Activated CD4-positive, alpha-beta memory T cell treated with anti-CD3 and anti-CD28 coated beads for 36 hours (primary cell): Measurements from ENCODE around the gene PASK. TPM values are rescaled to one million over a fixed set of nuclear protein-coding genes. Genes with fewer than 3 reads are reported as not detected.

Source experiments
- CTCF ChIA-PET: fragments of 350-600 bp; sonication (Branson Sonifier 250); formaldehyde crosslinking; loops from one replicate; lab custom pipeline; 2021; ENCODE audit warnings: antibody characterized with exemption, inconsistent platforms; lab: Charles Lee
- POLR2A ChIA-PET: fragments of 350-600 bp; sonication (Branson Sonifier 250); formaldehyde crosslinking; loops from one replicate; lab custom pipeline; 2021; ENCODE audit warnings: antibody characterized with exemption; lab: Charles Lee
- DNase-seq: peaks from one replicate; pipeline ENCODE4 v3.0.0-alpha.2; 2020
- H3K27ac Mint-ChIP-seq: one replicate; pipeline ENCODE4 v1.8.0; 2021; ENCODE audit warnings: mixed read lengths
- H3K27me3 Mint-ChIP-seq: one replicate; pipeline ENCODE4 v1.8.0; 2021; ENCODE audit warnings: mixed read lengths
- H3K36me3 Mint-ChIP-seq: one replicate; pipeline ENCODE4 v1.8.0; 2021; ENCODE audit warnings: mixed read lengths
- H3K4me1 Mint-ChIP-seq: one replicate; pipeline ENCODE4 v1.8.0; 2021; ENCODE audit warnings: low read depth, mixed read lengths
- H3K4me3 Mint-ChIP-seq: one replicate; pipeline ENCODE4 v1.8.0; 2021; ENCODE audit warnings: mild to moderate bottlenecking, mixed read lengths
- H3K9me3 Mint-ChIP-seq: one replicate; pipeline ENCODE4 v1.8.0; 2021; ENCODE audit warnings: mixed read lengths
- intact Hi-C: fragments of 100-400 bp; cut with micrococcal nuclease; formaldehyde crosslinking; loops from one replicate; pipeline ENCODE4 v1.15.1; 2023
- total RNA-seq, 2 experiments: library from RNA; stranded (reverse); gene quantifications; one replicate each; pipeline ENCODE4 v1.2.3, GENCODE V29; 2021

PASK gene
- total RNA-seq, 2 experiments from 2014 or later: 86.1 to 100 TPM

DNA sequence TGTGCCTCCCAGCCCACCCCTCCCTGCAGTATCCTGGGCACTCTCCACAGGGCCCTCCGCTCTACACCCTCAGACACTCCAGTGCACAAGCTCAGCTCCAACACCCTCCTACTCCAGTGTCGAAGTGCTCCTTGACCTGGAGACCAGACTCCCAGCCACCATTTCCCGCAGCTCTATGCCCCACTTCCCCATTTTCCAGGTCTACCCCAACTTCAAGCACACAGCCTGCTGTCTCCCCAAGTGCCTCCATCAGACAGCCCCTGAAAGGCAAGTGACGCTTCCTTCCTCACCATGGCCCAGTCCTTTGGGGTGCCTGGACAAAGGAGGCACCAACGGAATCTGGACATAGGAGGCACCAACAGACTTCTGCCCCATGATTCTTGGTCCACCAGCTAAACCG is 7.2 kb downstream of the PASK start:
- POLR2A ChIA-PET: no interaction called here
- H3K4me3 Mint-ChIP-seq: no peak overlapping the region

DNA sequence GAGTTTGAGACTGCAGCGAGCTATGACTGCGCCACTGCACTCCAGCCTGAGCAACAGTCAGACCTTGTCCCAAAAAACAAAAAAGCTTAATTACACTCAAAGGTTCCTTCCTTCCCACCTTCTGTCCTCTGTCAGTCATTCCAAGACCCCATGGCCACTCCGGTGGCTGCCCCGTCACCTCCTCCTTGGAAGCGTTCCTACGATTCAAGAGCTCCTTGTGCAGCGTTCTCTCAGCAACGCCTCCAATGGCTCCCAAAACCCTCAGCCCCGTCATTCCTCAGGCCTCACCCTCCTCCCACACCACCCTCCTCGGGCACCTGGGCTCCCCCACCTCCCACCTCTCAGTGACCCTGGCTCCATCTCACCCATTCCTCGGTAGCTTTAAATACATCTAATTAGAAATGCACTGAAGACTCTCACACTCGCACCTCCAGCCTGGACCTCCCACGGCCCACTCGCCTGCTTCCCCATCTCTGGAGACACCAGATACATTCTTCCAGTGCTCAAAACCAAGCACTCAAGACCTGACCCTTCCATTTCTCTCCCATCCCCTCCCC is 8.0 kb downstream of the PASK start:
- POLR2A ChIA-PET: no interaction called here
- no peak for DNase-seq
- peaks cover 2% of the 10 kb centered on the region for H3K4me1 Mint-ChIP-seq
- CTCF ChIA-PET: no interaction called here
- H3K36me3 Mint-ChIP-seq: peaks cover 33% of the 10 kb centered on the region
- H3K4me3 Mint-ChIP-seq: no peak overlapping the region
- no peaks in the 10 kb centered on the region for H3K9me3 Mint-ChIP-seq
- no peaks in the 10 kb centered on the region for H3K27me3 Mint-ChIP-seq
- intact Hi-C loops: no loop called here
- no peak overlapping the region for H3K27ac Mint-ChIP-seq

More for the DNA sequence above, 7.2 kb downstream of the PASK start:
- H3K36me3 Mint-ChIP-seq: peaks cover 28% of the 10 kb centered on the region
- no peak for DNase-seq
- no peaks in the 10 kb centered on the region for H3K9me3 Mint-ChIP-seq
- peaks cover 9% of the 10 kb centered on the region for H3K4me1 Mint-ChIP-seq
- CTCF ChIA-PET: no interaction called here
- no peak overlapping the region for H3K27ac Mint-ChIP-seq
- no peaks in the 10 kb centered on the region for H3K27me3 Mint-ChIP-seq
- intact Hi-C loops: no loop called here

- intact Hi-C loops: no loop called here
- H3K27me3 Mint-ChIP-seq: no peaks in the 10 kb centered on the region
- CTCF ChIA-PET: no interaction called here
- no peak for DNase-seq
- H3K9me3 Mint-ChIP-seq: no peaks in the 10 kb centered on the region
- POLR2A ChIA-PET: no interaction called here
- H3K27ac Mint-ChIP-seq: no peak overlapping the region
- H3K4me3 Mint-ChIP-seq: no peak overlapping the region
- peaks cover 39% of the 10 kb centered on the region for H3K36me3 Mint-ChIP-seq
- no peaks in the 10 kb centered on the region for H3K4me1 Mint-ChIP-seq
Measured at GRCh38 chr2:241140445-241140840, 8.8 kb downstream of the PASK start.

- Mint-ChIP-seq H3K27ac (no peak overlapping the region), H3K4me3 (no peak overlapping the region), H3K36me3 (peaks cover 39% of the 10 kb centered on the region), H3K9me3 (no peaks in the 10 kb centered on the region), H3K27me3 (no peaks in the 10 kb centered on the region), H3K4me1 (no peaks in the 10 kb centered on the region)
- no peak for DNase-seq
- POLR2A ChIA-PET: interaction anchor here (1.1 kb wide), 1 partner anchor 13 kb away, joined by 3 read pairs; no protein-coding TSS in a partner anchor
- intact Hi-C loops: no loop called here
- CTCF ChIA-PET: no interaction called here
Measured at GRCh38 chr2:241139531-241140444, 9.5 kb downstream of the PASK start.

DNA sequence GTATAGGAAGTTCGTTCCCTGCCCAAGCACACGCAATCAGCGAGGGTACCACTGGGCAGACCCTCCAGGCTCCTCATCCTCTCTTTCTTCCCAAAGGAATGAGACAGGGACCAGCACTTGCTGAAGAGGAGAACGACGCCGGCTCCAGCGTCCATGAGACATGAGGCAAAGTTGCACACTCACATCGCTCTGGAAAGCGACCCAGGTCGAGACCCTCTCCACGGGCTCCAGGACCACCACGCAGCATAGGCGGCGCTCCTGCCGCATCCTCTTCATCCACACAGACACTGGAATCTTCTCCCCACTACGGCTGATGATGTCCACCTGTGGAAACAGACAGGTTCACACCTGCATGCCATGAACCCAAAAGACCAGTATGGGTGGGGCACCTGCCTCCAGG is 10.8 kb downstream of the PASK start:
- H3K4me1 Mint-ChIP-seq: no peaks in the 10 kb centered on the region
- ChIA-PET CTCF (no interaction called here), POLR2A (interaction anchor here (1.0 kb wide), 1 partner anchor 11 kb away, joined by 3 read pairs; the partner anchor contains the start of gene PASK)
- peaks cover 41% of the 10 kb centered on the region for H3K36me3 Mint-ChIP-seq
- no peaks in the 10 kb centered on the region for H3K27me3 Mint-ChIP-seq
- H3K27ac Mint-ChIP-seq: no peak overlapping the region
- intact Hi-C loops: no loop called here
- no peak overlapping the region for H3K4me3 Mint-ChIP-seq
- DNase-seq: no peak
- no peaks in the 10 kb centered on the region for H3K9me3 Mint-ChIP-seq

DNA sequence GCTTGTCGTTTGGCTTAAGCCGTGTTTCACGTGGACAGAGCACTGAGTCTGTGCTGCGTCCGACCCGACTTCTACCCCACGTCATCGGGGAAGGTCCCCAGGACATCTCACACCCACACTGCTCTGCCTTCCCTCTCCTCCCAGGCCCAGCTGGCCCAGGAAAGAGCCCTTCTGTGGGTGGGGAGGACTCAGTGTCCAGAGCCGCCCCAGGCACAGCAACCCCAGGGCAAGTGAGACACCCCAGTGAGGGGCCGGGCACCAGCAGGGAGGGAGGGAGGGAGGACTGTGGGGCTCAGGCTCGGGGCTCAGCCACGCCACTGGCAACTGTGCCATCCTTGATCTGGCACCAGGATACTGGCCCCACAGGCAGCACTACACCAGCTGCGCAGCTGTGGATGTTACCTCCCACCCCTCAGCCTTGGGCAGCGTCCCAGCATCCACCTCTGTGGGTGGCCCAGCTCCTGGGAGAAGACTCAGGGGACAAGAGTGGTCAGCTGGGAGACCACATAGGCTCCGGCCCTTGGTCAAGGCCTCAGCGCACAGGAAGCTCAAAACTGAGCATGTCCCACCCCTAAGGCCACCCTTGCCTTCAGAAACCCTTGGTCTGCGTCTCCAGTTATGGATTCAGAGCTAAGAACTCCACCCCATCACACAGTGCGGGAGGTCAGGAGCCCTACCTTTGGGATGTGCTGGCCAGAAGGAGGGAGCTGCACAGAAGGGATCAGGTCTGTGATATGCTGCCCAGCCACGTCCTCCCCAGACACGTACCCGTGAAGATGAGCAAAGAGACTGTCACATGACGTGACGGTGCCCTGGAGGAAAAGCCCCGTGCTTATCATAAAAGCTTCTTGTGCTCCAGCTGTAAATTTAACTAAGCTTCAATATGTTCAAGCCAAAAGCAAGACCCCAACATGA is 11.7 kb downstream of the PASK start:
- CTCF ChIA-PET: interaction anchor here (0.8 kb wide), 1 partner anchor 61 kb away, joined by 3 read pairs; no protein-coding TSS in a partner anchor
- no peak overlapping the region for H3K4me3 Mint-ChIP-seq
- no peaks in the 10 kb centered on the region for H3K9me3 Mint-ChIP-seq
- intact Hi-C loops: no loop called here
- H3K36me3 Mint-ChIP-seq: peaks cover 48% of the 10 kb centered on the region
- H3K27ac Mint-ChIP-seq: no peak overlapping the region
- H3K27me3 Mint-ChIP-seq: no peaks in the 10 kb centered on the region
- POLR2A ChIA-PET: interaction anchor here (1.0 to 1.9 kb wide), 3 partner anchors 9 to 25 kb away, joined by 3 to 4 read pairs (median 3); partner anchors contain the start of gene PASK
- no peak for DNase-seq
- H3K4me1 Mint-ChIP-seq: no peaks in the 10 kb centered on the region

DNA sequence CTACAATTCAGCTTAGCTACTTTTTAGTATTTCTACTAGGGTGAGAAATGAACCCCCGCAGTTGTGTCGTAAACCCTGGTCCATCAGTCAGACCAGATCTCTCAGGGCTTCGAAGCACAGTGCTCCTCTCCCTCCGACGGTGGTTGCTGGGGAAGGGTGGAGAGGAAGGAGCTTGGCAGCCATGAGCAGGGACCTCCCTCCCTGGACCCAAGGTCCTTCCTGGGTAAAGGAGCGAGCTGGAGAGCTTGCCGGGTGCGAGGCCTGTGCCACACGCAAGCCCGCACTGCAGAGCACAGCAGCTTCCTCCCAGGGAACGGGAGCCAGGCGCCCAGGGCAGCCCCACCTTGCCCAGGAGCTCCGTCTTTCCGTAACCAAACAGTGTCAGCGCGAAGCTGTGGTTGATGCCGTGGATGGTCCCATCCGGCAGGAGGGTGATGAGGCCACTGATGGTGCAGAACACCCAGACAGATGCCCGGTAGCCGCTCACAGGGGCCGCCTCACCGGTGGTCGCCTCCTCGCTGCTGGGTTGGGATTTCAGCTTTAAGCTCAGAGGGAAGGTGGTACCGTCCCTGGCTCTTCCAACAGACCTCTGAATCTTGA is 12.5 kb downstream of the PASK start:
- no peaks in the 10 kb centered on the region for H3K4me1 Mint-ChIP-seq
- H3K36me3 Mint-ChIP-seq: peaks cover 43% of the 10 kb centered on the region
- H3K27ac Mint-ChIP-seq: no peak overlapping the region
- DNase-seq: no peak
- intact Hi-C loops: no loop called here
- POLR2A ChIA-PET: interaction anchor here (1.0 to 1.9 kb wide), 2 partner anchors 9 to 24 kb away, joined by 3 to 4 read pairs; no protein-coding TSS in a partner anchor
- H3K9me3 Mint-ChIP-seq: no peaks in the 10 kb centered on the region
- no peak overlapping the region for H3K4me3 Mint-ChIP-seq
- no peaks in the 10 kb centered on the region for H3K27me3 Mint-ChIP-seq
- CTCF ChIA-PET: interaction anchor here (1.3 kb wide), 1 partner anchor 58 kb away, joined by 4 read pairs; no protein-coding TSS in a partner anchor

- Mint-ChIP-seq H3K4me1 (no peaks in the 10 kb centered on the region), H3K4me3 (no peak overlapping the region), H3K27me3 (no peaks in the 10 kb centered on the region), H3K36me3 (peaks cover 45% of the 10 kb centered on the region), H3K27ac (no peak overlapping the region), H3K9me3 (no peaks in the 10 kb centered on the region)
- ChIA-PET CTCF (interaction anchor here (1.3 kb wide), 1 partner anchor 58 kb away, joined by 4 read pairs; no protein-coding TSS in a partner anchor), POLR2A (interaction anchor here (0.9 to 1.9 kb wide), 3 partner anchors 8 to 23 kb away, joined by 3 to 4 read pairs (median 3); partner anchors contain the start of gene PASK)
- DNase-seq: no peak
- intact Hi-C loops: no loop called here
Measured at GRCh38 chr2:241136191-241136590, 13.1 kb downstream of the PASK start.

DNA sequence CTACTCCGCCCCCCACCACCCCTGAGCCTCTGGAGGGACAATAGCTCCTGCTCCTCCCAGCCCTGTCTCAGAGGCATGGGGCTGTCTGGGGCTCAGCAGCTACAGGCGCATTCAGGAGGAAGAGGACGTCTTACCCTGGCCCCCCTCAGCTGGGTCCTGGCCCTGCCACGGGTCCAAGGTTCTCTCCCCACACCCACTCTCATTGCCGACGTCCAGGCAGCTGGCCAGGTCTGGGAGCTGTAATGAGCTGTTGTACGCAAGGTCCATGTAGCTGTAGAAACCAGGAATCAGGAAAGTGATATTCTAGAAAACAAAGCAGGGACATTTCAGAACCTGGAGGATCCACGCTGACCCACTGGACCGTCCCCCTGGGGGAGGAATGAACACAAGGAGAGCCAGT is 13.5 kb downstream of the PASK start:
- ChIA-PET POLR2A (interaction anchor here (0.9 to 1.9 kb wide), 2 partner anchors 14 to 23 kb away, joined by 3 to 4 read pairs; partner anchors contain the start of gene PASK), CTCF (interaction anchor here (1.3 kb wide), 1 partner anchor 57 kb away, joined by 4 read pairs; no protein-coding TSS in a partner anchor)
- Mint-ChIP-seq H3K4me1 (no peaks in the 10 kb centered on the region), H3K36me3 (peaks cover 45% of the 10 kb centered on the region), H3K4me3 (no peak overlapping the region), H3K27ac (no peak overlapping the region), H3K9me3 (no peaks in the 10 kb centered on the region), H3K27me3 (no peaks in the 10 kb centered on the region)
- intact Hi-C loops: no loop called here
- no peak for DNase-seq

DNA sequence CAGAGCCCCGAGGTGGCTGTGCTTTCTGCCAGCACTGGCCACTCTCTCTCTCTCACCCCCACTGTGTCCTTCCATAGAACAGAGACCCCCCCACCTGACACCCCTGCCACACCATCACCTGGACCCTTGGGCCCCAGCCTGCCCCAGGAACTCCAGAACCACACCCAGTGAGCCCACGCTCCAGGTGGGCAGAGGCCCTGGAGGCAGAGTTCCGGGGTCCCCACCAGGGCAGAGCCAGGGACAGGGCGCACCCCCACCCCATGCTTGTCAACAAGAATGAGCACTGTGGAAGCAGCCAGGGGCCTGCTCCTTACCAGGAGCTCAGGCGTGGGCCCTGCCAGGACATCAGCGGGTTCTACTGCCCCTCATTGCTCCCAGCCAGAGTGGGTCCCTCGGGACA is 14.6 kb downstream of the PASK start:
- H3K27ac Mint-ChIP-seq: no peak overlapping the region
- peaks cover 50% of the 10 kb centered on the region for H3K36me3 Mint-ChIP-seq
- CTCF ChIA-PET: interaction anchor here (0.6 to 0.7 kb wide), 2 partner anchors 11 kb away, joined by 3 to 4 read pairs; no protein-coding TSS in a partner anchor
- no peaks in the 10 kb centered on the region for H3K9me3 Mint-ChIP-seq
- H3K4me1 Mint-ChIP-seq: peaks cover 5% of the 10 kb centered on the region
- no peaks in the 10 kb centered on the region for H3K27me3 Mint-ChIP-seq
- H3K4me3 Mint-ChIP-seq: no peak overlapping the region
- DNase-seq: no peak
- POLR2A ChIA-PET: no interaction called here
- intact Hi-C loops: no loop called here

- Mint-ChIP-seq H3K27me3 (no peaks in the 10 kb centered on the region), H3K27ac (no peak overlapping the region), H3K36me3 (peaks cover 53% of the 10 kb centered on the region), H3K4me1 (peaks cover 18% of the 10 kb centered on the region), H3K9me3 (no peaks in the 10 kb centered on the region), H3K4me3 (no peak overlapping the region)
- intact Hi-C loops: no loop called here
- ChIA-PET POLR2A (no interaction called here), CTCF (interaction anchor here (0.7 kb wide), 1 partner anchor 55 kb away, joined by 3 read pairs; no protein-coding TSS in a partner anchor)
- no peak for DNase-seq
Measured at GRCh38 chr2:241133436-241133820, 15.8 kb downstream of the PASK start.
